HG03108 (cell line): Measurements from ENCODE around the gene NRF1.
"Not testable (repeated sequence)": the region's sequence is repeated elsewhere in the genome, so short reads cannot be mapped to it uniquely, and the experiment has no call there.

ENCODE experiments used
- ATAC-seq: cut with Tn5 transposase; IDR thresholded peaks from one replicate; pipeline ENCODE4 v1.9.1; 2021; ENCODE audit warnings: moderate library complexity; ENCODE audit not compliant: unreplicated experiment

Gene NRF1

GRCh38 chr7:129644634-129645230 lies 33.2 kb downstream of the NRF1 start:
- no peak for ATAC-seq

DNA sequence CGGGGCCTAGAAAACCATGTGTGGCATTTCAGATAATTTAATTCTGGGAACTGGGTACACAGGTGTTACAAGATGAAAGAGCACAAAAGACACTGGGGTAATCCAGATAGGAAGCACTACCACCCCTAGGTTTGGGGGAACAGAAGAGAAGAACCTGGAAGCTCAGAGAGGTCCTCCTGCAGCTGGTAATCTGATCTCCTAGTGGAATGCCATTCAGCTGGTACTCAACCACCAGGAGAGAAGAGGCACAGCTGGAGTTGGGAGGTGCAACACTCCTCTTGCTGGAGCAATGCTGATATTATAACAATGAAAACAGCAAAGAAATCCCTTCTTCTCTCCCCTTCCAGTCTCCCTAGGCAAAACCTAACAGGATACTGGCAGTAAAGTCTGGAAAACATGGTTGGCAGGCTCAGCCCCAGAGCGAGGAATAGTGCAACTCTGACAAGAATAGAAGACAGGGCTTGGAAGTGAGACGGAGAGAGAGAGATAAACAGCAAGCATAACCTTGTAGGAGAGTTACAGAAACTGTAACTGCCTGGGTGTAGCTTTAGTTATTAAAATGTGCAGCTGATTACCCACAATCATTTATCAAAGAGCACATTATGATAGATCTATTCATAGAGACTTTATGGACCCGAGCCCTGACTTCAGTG lies 35.0 kb downstream of the NRF1 start:
- ATAC-seq = no peak

DNA sequence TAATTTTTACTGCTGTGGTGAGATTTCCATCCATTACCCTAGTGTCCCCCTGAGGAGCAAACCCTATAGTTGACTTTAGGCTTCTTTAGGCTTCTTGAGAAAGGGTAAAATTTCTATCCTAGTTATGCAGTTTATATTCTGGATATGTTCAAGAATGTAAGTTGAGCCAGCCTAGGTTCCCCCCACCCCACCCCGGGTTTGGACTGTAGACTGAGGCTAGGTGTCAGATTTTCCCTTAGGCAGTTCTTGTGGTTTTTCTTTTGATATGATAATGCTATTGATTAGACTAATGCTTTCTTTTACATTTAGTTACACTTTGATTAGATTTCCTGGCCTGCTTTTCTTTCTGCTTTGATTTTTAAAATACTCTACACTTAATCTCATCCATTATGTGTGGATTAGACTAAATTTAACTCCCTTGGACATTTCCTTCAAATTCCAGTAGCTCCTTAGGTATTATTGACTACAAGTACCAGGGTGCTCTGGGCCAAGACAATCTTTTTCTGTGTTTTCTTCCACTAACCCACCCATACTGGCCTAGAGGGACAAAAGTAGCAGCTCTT lies 37.7 kb downstream of the NRF1 start:
- no peak for ATAC-seq

GRCh38 chr7:129650056-129650758 lies 38.7 kb downstream of the NRF1 start:
- ATAC-seq = no peak

DNA sequence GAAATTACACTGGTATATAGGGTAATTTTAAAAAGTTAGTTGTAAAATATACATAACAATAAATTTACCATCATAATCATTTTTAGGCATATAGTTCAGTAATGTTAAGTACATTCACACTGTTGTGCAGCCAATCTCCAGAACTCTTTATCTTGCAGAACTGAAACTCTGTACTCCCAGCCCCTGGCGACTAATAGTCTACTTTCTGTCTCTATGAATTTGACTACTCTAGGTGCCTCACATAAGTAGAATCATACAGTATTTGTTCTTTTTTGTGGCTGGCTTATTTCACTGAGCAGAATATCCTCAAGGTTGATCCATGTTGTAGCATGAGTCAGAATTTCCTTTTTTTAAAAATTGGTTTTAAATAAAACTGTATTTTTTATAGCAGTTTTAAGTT lies 41.4 kb downstream of the NRF1 start:
- no peak for ATAC-seq

- ATAC-seq = no peak
Measured at GRCh38 chr7:129655811-129656210, 44.3 kb downstream of the NRF1 start.

DNA sequence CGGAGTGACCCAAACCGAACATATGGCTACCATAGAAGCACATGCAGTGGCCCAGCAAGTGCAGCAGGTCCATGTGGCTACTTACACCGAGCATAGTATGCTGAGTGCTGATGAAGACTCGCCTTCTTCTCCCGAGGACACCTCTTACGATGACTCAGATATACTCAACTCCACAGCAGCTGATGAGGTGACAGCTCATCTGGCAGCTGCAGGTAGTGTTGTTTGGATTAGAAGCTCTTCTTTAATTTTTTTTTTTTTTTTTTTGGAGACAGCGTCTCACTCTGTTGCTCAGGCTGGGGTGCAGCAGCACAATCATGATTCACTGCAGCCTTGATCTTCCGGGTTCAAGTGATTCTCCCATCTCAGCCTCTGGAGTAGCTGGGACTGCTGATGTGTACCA lies 45.8 kb downstream of the NRF1 start:
- ATAC-seq = no peak

- ATAC-seq = not testable (repeated sequence)
Measured at GRCh38 chr7:129659907-129660306, 48.4 kb downstream of the NRF1 start.

DNA sequence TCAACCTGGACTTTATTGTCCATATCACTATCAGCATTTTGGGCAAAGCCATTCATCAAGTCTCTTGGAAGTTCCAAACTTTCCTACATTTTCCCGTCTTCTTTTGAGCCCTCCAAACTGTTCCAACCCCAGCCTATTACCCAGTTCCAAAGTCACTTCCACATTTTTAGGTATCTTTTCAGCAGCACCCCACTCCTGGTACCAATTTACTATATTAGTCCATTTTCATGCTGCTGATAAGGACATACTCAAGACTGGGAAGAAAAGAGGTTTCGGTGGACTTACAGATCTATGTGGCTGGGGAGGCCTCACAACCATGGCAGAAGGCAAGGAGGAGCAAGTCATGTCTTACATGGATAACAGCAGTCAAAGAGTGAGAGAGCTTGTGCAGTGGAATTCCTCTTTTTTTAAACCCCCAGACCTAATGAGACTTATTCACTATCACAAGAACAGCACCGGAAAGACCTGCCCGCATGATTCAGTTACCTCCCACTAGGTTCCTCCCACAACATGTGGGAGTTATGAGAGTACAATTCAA lies 50.2 kb downstream of the NRF1 start:
- no peak for ATAC-seq

DNA sequence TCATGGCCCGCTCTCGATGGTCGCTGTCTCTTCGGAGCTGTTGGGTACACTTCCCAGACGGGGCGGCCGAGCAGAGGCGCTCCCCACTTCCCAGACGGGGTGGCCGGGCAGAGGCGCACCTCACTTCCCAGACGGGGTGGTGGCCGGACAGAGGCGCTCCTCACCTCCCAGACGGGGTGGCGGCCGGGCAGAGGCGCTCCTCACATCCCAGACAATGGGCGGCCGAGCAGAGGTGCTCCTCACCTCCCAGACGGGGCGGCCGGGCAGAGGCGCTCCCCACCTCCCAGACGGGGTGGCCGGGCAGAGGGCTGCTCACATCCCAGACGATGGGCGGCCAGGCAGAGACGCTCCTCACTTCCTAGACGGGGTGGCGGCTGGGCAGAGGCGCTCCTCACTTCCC lies 51.7 kb downstream of the NRF1 start:
- ATAC-seq = not testable (repeated sequence)

- no peak for ATAC-seq
Measured at GRCh38 chr7:129664029-129665012, 52.8 kb downstream of the NRF1 start.

GRCh38 chr7:129665013-129665401 lies 53.5 kb downstream of the NRF1 start:
- ATAC-seq = no peak

DNA sequence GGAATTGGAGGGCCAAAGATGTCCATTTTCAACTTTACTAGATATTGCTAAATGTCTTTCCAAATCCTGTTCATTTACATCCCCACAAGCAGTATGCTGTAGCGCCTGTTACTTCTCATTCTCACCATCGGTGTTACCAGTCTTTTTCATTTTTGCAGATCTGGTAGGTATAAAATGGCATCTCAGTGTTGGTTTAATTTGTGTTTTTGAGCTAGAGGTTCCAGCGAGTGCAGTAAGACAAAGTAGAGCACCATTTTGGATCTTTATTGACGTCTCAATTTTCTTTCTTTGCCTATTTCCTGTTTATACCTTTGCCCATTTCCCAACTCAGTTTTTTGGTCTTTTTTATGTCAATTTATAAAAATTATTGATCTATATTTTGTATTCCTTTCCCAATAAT lies 55.6 kb downstream of the NRF1 start:
- ATAC-seq = no peak

DNA sequence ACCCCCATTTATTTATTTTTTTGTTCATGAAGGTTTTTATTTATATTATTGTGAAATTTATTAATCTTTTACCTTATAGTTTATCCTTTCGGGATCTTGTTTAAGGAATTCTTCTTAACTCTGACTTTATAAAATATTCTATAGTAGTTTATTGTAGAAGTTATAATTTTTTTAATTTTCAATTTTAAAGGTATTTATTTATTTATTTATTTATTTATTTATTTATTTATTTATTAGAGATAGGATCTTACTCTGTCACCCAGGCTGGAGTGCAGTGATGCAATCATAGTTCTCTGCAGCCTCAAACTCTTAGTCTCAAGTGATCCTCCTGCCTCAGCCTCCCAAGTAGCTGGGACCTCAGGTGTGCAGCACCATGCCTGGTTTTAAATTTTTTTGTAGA lies 56.0 kb downstream of the NRF1 start:
- no peak for ATAC-seq

DNA sequence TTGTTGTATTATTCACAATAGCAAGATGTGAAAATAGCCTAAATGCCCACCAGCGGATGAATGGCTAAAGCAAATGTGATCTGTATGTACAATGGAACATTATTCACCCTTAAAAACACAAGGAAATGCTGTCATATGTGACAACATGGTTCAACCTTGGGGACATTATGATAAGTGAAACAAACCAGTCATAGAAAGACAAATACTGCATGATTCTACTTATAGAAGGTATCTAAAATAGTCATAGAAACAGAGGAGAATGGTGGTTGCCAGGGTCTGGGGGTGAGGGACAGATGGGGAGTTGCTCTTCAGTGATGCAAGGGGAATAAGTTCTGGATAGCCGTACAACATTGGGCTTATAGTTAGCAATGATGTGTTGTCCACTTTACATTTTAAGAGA lies 58.4 kb downstream of the NRF1 start:
- no peak for ATAC-seq

GRCh38 chr7:129670656-129671055 lies 59.1 kb downstream of the NRF1 start:
- ATAC-seq = no peak

DNA sequence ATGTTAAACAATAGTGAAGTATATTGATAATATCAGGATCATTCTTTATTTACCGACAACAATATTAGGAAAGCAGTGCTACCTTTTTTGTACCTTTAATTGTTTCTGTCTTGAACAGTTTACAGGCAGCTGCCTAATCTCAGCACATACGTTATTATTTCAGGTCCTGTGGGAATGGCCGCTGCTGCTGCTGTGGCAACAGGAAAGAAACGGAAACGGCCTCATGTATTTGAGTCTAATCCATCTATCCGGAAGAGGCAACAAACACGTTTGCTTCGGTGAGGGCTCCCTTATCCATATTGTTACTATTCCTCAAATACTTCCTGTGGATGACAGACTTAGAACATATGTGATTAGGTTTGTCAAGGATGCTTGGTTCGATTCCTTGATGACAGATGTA lies 59.7 kb downstream of the NRF1 start:
- ATAC-seq = no peak

DNA sequence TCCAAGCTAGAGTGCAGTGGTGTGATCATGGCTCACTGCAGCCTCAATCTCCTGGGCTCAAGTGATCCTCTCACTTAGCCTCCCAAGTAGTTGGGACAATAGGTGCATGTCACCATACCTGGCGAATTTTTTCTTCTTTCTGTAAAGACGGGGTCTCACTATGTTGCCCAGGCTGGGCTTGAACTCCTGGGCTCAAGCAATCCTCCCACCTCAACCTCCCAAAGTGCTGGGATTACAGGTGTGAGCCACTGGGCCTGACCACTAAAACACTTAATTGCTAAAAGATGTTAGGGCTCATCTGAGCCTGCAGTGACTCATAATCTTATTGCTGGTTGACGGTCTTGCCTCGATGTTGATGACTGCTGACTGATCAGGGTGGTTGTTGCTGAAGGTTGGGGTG lies 63.0 kb downstream of the NRF1 start:
- not testable (repeated sequence) for ATAC-seq

- ATAC-seq = no peak
Measured at GRCh38 chr7:129675521-129675920, 64.0 kb downstream of the NRF1 start.

GRCh38 chr7:129676017-129676897 lies 64.7 kb downstream of the NRF1 start:
- ATAC-seq = no peak
